GM19452 (cell line): ENCODE measurements around the gene WFS1.

Source experiments
- ATAC-seq: cut with Tn5 transposase; IDR thresholded peaks from one replicate; pipeline ENCODE4 v1.9.1; 2021; ENCODE audit not compliant: unreplicated experiment

WFS1 gene

DNA sequence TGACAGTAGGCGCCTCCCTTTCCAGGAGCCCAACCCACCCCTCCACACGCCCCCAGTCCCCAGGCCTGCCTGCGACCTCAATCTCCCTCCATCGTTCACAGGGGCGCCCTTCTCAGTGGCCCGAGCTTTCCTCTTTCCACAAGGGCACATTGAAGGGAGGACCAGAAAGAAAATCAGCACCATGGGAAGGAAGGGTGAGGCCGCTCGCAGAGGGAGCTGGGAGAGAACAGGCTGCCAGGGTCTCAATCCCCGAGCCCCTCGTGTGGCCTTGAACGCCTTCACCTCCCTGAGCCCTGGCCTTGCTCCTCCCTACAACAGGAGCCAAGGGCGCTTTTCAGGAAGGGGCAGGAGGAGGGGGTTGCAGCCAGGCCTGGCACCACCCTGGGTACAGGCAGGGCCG lies 66.5 kb downstream of the WFS1 start:
- no peak for ATAC-seq

DNA sequence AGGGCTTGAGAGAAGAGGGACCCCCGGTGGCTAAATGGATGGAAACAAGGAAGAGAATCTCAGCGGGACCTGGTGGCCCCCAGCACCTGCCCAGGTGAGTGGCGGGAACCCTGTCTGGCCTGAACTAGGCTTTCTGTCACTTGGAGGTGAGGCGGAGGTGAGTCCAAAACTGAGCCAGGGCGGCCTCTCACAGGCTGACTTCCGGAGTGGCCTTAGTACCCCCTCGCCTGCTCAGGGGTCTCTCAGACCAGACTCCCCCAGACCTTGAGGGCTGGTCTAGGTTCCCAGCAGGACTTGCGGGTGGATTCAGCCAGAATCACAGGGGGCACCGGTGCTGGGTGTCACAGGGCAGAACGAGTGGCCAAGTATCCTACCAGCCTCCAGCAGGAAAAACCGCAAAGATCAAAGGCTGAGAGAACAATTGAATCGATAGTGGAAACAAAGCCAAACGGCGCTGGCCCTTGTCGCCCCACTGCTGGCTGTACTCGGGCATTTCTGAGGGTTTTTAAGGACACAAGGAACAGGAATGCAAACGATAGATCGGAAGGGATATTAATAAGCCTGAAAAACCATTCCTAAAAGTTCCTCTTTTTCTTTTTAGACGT lies 67.8 kb downstream of the WFS1 start:
- ATAC-seq: no peak

- no peak for ATAC-seq
These were observed 68.7 kb downstream of the WFS1 start for GRCh38 chr4:6338175-6338950.

DNA sequence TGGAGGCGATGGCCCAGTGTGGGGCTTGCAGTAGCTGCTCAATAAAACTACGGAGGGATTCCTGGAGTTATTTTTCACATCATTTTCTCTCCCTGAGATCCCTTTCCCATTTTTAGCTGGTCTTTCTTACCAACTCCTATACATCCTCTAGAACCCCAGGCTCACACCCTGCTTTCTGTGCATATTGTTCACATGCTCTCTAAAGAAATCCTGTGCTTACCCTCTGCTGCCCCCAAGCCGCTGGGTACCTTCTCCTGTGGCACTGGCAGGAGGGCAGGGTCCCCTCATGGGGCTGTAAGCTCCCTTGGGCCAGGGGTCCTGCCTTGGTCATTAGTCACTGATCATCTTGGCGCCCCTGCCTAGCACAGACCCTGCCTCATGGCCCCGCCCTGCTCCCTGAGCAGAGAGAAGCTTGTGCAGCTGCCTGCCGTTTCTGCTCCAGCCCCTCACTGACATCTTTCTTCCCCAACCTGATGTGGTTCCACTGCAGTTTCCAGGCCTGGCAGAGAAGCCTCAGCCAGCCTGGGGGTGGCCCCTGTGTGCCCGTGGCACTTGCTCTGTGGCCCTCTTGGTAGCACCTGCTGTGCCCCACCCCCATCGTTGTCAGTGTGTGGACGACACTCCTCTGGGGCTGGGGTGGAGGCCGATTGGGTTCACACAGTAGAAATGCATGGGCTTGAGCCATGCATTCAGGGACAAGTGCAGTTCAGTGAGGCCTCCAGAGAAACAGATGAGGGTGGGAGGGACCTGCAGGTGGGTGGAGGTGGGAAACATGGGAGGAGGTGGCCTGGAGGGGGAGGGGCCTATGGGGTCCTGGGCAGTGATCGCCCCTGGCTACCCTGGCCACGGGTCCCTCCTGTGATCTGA lies 69.5 kb downstream of the WFS1 start:
- no peak for ATAC-seq

- ATAC-seq: no peak
These were observed 70.3 kb downstream of the WFS1 start for GRCh38 chr4:6339818-6340445.

DNA sequence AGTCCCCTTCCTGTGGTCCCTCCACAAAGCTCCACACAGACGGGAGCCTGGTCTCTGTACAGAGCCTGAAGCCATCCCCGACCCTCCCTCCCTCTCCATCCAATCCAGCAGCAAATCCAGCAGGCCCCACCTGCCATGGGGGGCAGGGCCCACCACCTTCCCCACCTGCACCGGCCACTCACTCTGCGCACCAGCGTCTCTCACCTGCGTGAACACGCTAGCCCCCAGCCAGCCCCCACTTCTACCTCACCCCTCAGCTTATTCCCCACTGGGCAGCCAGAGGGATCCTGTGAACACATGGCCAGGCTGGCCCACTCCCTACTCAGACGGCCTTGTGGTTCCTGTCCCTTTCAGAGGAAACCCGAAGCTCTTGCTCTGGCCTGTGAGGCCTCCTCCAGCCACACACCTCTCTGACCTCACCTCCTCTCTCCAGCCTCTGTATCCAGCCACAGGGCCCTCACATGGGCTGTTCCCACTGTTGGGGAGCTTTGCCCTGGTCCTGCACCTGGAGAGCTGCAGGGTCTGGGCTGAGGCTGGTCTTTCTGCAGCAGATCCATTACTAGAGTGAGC lies 70.9 kb downstream of the WFS1 start:
- no peak for ATAC-seq

- ATAC-seq: no peak
These were observed 72.0 kb downstream of the WFS1 start for GRCh38 chr4:6341696-6342095.

GRCh38 chr4:6342530-6343293 lies 73.1 kb downstream of the WFS1 start:
- no peak for ATAC-seq

DNA sequence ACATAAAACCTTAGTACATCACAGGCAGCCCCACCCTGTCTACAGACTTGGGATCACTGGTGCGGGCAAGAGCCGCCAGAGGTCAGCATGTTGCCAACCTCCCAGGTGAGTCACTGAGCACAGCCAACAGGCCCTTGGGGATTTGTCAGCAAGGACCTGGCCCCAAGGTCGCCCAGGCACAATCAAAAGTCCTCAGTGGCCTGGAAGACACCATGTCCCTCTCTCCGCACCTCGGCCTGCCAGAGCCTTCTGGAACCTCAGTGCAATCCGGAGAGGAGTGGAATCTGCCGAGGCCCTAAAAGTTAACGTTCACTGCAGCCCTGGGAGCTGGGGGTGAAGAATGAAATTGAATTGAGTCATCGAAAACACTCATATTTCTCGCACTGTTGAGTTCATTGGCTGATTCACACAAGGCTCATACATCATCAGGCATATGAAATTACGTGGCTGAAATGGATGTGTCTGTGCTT lies 74.3 kb downstream of the WFS1 start:
- no peak for ATAC-seq

DNA sequence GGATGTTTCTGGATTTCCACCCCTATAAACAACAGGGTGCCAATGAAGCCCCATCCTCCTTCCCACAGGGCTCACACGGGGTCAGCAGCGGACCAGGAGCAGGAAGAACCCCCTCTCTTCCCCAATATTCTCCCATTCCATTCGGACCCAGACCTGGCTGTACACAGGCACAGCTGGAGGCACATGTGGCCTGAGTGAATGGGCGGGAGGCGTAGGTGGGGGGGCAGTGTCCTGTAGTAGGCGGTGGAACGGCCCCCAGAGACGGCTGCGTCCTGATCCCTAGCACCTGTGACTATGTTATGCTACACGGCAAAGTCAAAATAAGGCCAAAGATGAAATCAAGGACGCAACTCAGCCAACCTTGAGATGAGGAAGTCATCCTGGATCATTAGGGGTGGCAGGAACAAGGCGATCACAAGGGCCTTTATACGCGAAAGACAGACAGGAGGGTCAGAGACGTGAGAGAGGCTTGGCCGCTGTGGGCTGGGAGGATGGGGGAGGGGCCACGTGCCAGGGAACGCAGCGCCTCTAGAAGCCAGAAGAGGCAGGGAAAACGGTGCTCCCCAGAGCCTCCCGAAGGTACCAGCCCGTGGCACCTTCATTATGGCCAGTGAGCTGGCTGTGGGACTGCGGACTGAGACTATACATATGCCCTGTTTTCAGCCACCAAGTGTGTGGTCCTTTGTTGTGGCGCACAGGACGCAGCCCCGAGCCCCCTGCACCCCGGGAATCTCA lies 75.6 kb downstream of the WFS1 start:
- ATAC-seq: no peak

GRCh38 chr4:6345866-6346265 lies 76.2 kb downstream of the WFS1 start:
- no peak for ATAC-seq

GRCh38 chr4:6346373-6347110 lies 76.9 kb downstream of the WFS1 start:
- ATAC-seq: no peak

DNA sequence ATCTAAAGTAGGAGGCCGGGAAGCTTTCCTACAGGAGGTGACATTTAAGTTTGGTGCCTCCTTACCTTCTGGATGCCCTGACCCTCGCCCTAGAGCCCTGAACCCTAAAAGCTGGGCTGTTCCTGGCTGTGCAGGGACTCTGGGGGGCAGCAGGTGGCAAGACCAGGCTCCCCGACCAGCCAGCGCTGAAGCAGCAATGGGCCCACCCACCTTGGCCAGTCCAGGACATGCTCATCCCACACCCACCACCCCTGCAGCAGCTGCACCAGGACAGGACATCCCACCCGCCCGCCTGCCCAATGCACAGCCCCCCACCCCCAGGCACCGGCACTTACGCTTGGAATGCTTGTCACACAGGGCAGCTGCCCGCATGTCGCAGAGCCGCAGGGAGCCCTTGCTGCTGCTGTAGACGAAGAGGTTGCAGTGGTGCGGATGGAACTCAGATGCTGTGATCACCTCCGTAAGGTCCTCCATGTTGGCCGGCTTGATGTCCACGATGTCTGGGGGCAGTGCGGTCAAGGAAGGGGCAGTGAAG lies 77.9 kb downstream of the WFS1 start:
- no peak for ATAC-seq

DNA sequence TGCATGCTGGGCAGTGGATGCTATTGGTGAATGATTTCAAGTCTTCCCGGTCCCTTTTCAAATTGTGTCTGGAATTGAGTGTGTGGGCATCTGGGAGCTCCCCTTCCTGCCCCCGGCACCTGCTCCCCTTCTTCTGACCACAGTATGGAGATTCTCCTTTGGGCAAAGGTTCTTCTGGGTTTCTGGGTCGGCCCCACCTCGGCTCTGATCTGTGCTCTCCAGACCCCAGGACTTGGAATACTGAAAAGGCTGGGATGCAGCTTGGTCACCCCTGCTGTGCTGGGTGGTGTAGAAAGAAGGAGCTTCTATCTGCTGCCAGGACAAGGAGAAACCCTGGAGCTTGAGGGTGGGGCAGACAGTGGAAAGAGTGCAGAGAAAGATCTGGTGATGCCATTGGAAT lies 78.8 kb downstream of the WFS1 start:
- ATAC-seq: no peak

GRCh38 chr4:6349896-6350603 lies 80.4 kb downstream of the WFS1 start:
- ATAC-seq: no peak

DNA sequence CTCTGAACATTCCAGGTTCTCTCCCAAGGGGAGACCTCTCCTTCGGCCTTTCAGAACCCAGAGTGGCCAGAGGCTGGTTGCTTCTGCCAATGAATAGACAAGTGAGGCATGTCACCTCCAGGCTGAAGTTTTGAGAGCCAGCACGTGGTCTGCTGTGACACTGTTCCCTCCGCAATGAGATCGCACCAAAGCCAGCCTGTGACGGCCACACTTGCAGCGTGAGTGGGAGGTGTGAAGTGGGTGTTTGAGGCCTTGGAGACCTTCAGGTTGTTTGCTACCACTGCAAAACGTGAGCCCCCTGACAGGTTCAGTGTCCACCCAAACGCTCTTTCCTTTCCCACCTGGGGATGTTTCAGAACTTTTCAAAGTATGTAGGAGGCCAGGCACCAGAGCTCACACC lies 81.0 kb downstream of the WFS1 start:
- no peak for ATAC-seq

- ATAC-seq: no peak
These were observed 81.8 kb downstream of the WFS1 start for GRCh38 chr4:6351246-6352000.
